WERI-Rb-1 (cell line): Measurements from ENCODE around the gene COL4A1.

Source experiments
- DNase-seq: peaks from one replicate; pipeline ENCODE4 v3.0.0-alpha.2; 2020
- H3K27ac ChIP-seq: fragments of 250-450 bp; sonication (Bioruptor Pico); 2 replicates; pipeline ENCODE4 v1.5.1; 2020; ENCODE audit warnings: mild to moderate bottlenecking, moderate library complexity
- H3K27me3 ChIP-seq: fragments of 250-450 bp; sonication (Bioruptor Pico); 2 replicates; pipeline ENCODE4 v1.5.1; 2021; ENCODE audit warnings: mild to moderate bottlenecking, low read depth, moderate library complexity; ENCODE audit not compliant: insufficient read depth, severe bottlenecking
- H3K36me3 ChIP-seq: fragments of 250-450 bp; sonication (Bioruptor Pico); 2 replicates; pipeline ENCODE4 v1.5.1; 2020; ENCODE audit warnings: mild to moderate bottlenecking, moderate library complexity
- H3K4me3 ChIP-seq: 2 replicates; pipeline ENCODE4 v1.5.1; 2011; ENCODE audit warnings: low read depth, mild to moderate bottlenecking, control low read depth, low read length
- H3K9me3 ChIP-seq: fragments of 250-450 bp; sonication (Bioruptor Pico); 2 replicates; pipeline ENCODE4 v1.5.1; 2021; ENCODE audit warnings: mild to moderate bottlenecking, moderate library complexity; ENCODE audit not compliant: severe bottlenecking
- CTCF ChIP-seq: IDR thresholded peaks from 2 replicates; pipeline ENCODE4 v1.5.1; 2011; ENCODE audit warnings: low read depth, mild to moderate bottlenecking, control low read depth, inconsistent platforms, low read length

The COL4A1 gene

GRCh38 chr13:110105136-110105535, 201.8 kb downstream of the COL4A1 start:
- Histone ChIP-seq H3K4me3 (no peak overlapping the region), H3K9me3 (peaks cover 16% of the 10 kb centered on the region), H3K27me3 (no peaks in the 10 kb centered on the region), H3K36me3 (no peaks in the 10 kb centered on the region), H3K27ac (no peak overlapping the region)
- no peak for DNase-seq
- TF ChIP-seq CTCF = no peak

DNA sequence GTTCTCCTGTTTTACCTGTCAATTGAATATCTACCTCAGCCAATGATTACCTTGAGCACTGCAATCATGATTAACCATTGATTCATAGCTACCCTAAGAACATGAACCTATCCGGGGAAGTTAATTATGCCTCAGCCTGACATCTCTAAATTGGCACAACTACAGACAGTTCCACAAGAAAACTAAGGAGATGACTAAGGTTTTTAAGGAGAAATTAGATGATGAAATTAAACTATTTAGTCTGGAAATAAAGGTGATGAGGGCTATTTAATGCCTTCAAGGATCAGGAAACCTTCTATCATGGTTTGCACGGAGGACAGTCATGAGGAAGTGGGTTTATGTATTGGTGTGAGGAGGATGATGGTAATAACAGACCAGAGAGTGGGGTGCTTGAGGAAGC, 203.4 kb downstream of the COL4A1 start:
- no peak for TF ChIP-seq CTCF
- H3K9me3 ChIP-seq = peaks cover 23% of the 10 kb centered on the region
- no peaks in the 10 kb centered on the region for H3K27me3 ChIP-seq
- H3K36me3 ChIP-seq = no peaks in the 10 kb centered on the region
- no peak overlapping the region for H3K27ac ChIP-seq
- H3K4me3 ChIP-seq = no peak overlapping the region
- no peak for DNase-seq

GRCh38 chr13:110103026-110103425, 203.9 kb downstream of the COL4A1 start:
- no peak for DNase-seq
- TF ChIP-seq CTCF = no peak
- no peak overlapping the region for H3K27ac ChIP-seq

GRCh38 chr13:110102053-110102452, 204.9 kb downstream of the COL4A1 start:
- no peaks in the 10 kb centered on the region for H3K27me3 ChIP-seq
- no peak overlapping the region for H3K4me3 ChIP-seq
- no peak overlapping the region for H3K27ac ChIP-seq
- H3K9me3 ChIP-seq = peaks cover 23% of the 10 kb centered on the region
- no peak for DNase-seq
- no peak for TF ChIP-seq CTCF
- H3K36me3 ChIP-seq = no peaks in the 10 kb centered on the region

More at GRCh38 chr13:110103026-110103425, 203.9 kb downstream of the COL4A1 start:
- H3K36me3 ChIP-seq = no peaks in the 10 kb centered on the region
- H3K9me3 ChIP-seq = peaks cover 23% of the 10 kb centered on the region
- H3K4me3 ChIP-seq = no peak overlapping the region
- H3K27me3 ChIP-seq = no peaks in the 10 kb centered on the region

- H3K9me3 ChIP-seq = peaks cover 23% of the 10 kb centered on the region
- H3K4me3 ChIP-seq = no peak overlapping the region
- H3K36me3 ChIP-seq = no peaks in the 10 kb centered on the region
- no peak for TF ChIP-seq CTCF
- no peak overlapping the region for H3K27ac ChIP-seq
- no peak for DNase-seq
- H3K27me3 ChIP-seq = no peaks in the 10 kb centered on the region
Measured at GRCh38 chr13:110099922-110100321, 207.0 kb downstream of the COL4A1 start.
